Lower lobe of right lung (tissue), 2 donors: ENCODE measurements around the gene CA11. TPM values are rescaled to one million over a fixed set of nuclear protein-coding genes. Genes with fewer than 3 reads are reported as not detected.
A peak's percentile ranks its signal among the peaks of the same experiment; 100 is the strongest.

Experiments used
- ATAC-seq, 2 donors: fragments of 200-7000 bp; cut with Tn5 transposase; one replicate each; pipeline ENCODE4 v1.9.1; 2020 to 2022; ENCODE audit warnings: mild to moderate bottlenecking in 2 of 2, moderate library complexity in 2 of 2
- DNase-seq: peaks from one replicate; pipeline ENCODE4 v3.0.0-alpha.2; 2020
- H3K27ac ChIP-seq: fragments of 200-600 bp; one replicate; pipeline ENCODE4 v1.8.0; 2022
- H3K27me3 ChIP-seq: fragments of 200-600 bp; one replicate; pipeline ENCODE4 v1.8.0; 2022; ENCODE audit warnings: low read depth
- H3K36me3 ChIP-seq: fragments of 200-600 bp; one replicate; pipeline ENCODE4 v1.8.0; 2022; ENCODE audit warnings: mild to moderate bottlenecking
- H3K4me1 ChIP-seq: fragments of 200-600 bp; one replicate; pipeline ENCODE4 v1.8.0; 2022
- H3K4me3 ChIP-seq: fragments of 200-600 bp; one replicate; pipeline ENCODE4 v1.8.0; 2022; ENCODE audit warnings: mild to moderate bottlenecking
- H3K9me3 ChIP-seq: fragments of 200-600 bp; one replicate; pipeline ENCODE4 v1.8.0; 2022
- CTCF ChIP-seq: fragments of 200-600 bp; IDR thresholded peaks from one replicate; pipeline ENCODE4 v1.8.0; 2022; ENCODE audit warnings: antibody characterized with exemption, mild to moderate bottlenecking
- intact Hi-C: fragments of 100-400 bp; cut with DNase I; formaldehyde crosslinking; loops from one replicate; pipeline ENCODE4 v1.11.0; 2022
- total RNA-seq: library from RNA; stranded (reverse); fragmentation: NEBNext Ultra II Directional; extraction: Animal tissue kit (Norgen Biotek cat#: 25700); gene quantifications from one replicate; pipeline ENCODE4 v1.2.1, GENCODE V29; 2021
- donor health status: DM: no; HTN: yes; CAD: no; lungs with severe emphysema.

CA11 gene
- total RNA-seq, 1 donor from 2014 or later = 7.8 TPM

GRCh38 chr19:48654299-48655059 lies 8.5 kb upstream of the CA11 start:
- no peak for ATAC-seq
- intact Hi-C loops = no loop called here
- DNase-seq = no peak
- no peaks in the 10 kb centered on the region for H3K27me3 ChIP-seq
- no peaks in the 10 kb centered on the region for H3K9me3 ChIP-seq
- H3K4me1 ChIP-seq = no peaks in the 10 kb centered on the region
- H3K36me3 ChIP-seq = no peaks in the 10 kb centered on the region
- H3K27ac ChIP-seq = no peak overlapping the region
- no peak overlapping the region for H3K4me3 ChIP-seq
- TF ChIP-seq CTCF = no peak

GRCh38 chr19:48651683-48652048 lies 5.7 kb upstream of the CA11 start:
- no peak for DNase-seq
- no peak overlapping the region for H3K27ac ChIP-seq
- H3K4me1 ChIP-seq = peaks cover 4% of the 10 kb centered on the region
- no peaks in the 10 kb centered on the region for H3K27me3 ChIP-seq
- H3K4me3 ChIP-seq = no peak overlapping the region
- no peak for TF ChIP-seq CTCF
- intact Hi-C loops = no loop called here
- no peak for ATAC-seq
- H3K9me3 ChIP-seq = no peaks in the 10 kb centered on the region
- H3K36me3 ChIP-seq = no peaks in the 10 kb centered on the region

GRCh38 chr19:48650974-48651682 lies 5.1 kb upstream of the CA11 start:
- no peak for TF ChIP-seq CTCF
- intact Hi-C loops = no loop called here
- DNase-seq = no peak

GRCh38 chr19:48648134-48648533 lies 2.1 kb upstream of the CA11 start:
- Histone ChIP-seq H3K27me3 (no peaks in the 10 kb centered on the region), H3K4me3 (no peak overlapping the region), H3K4me1 (peaks cover 19% of the 10 kb centered on the region), H3K27ac (no peak overlapping the region), H3K36me3 (no peaks in the 10 kb centered on the region), H3K9me3 (no peaks in the 10 kb centered on the region)
- no peak for TF ChIP-seq CTCF
- intact Hi-C loops = no loop called here
- ATAC-seq (no peak), DNase-seq (no peak)

More at GRCh38 chr19:48650974-48651682, 5.1 kb upstream of the CA11 start:
- Histone ChIP-seq H3K36me3 (no peaks in the 10 kb centered on the region), H3K9me3 (no peaks in the 10 kb centered on the region), H3K4me3 (no peak overlapping the region), H3K27ac (no peak overlapping the region), H3K27me3 (no peaks in the 10 kb centered on the region), H3K4me1 (peaks cover 4% of the 10 kb centered on the region)
- no peak for ATAC-seq

- peak overlapping the region; percentile 83 for H3K27ac ChIP-seq
- H3K36me3 ChIP-seq = no peaks in the 10 kb centered on the region
- TF ChIP-seq CTCF = no peak
- DNase-seq (no peak), ATAC-seq (no peak)
- H3K4me1 ChIP-seq = peaks cover 19% of the 10 kb centered on the region
- H3K4me3 ChIP-seq = peak overlapping the region; percentile 63
- intact Hi-C loops = no loop called here
- no peaks in the 10 kb centered on the region for H3K9me3 ChIP-seq
- no peaks in the 10 kb centered on the region for H3K27me3 ChIP-seq
Measured at GRCh38 chr19:48646722-48647216, 782 bp upstream of the CA11 start.
